Measurements from ENCODE around the gene KCNK7.

KCNK7 gene

GRCh38 chr11:65619281-65619928 is 23.8 kb upstream of the KCNK7 start:
- H3K4me3 Mint-ChIP-seq = no peak overlapping the region
- H3K36me3 Mint-ChIP-seq (ENCODE audit: low read depth) = peaks cover 13% of the 10 kb centered on the region
- peaks cover 10% of the 10 kb centered on the region for H3K4me1 Mint-ChIP-seq
- no peaks in the 10 kb centered on the region for H3K9me3 Mint-ChIP-seq
- TF ChIP-seq, protein P1, sequence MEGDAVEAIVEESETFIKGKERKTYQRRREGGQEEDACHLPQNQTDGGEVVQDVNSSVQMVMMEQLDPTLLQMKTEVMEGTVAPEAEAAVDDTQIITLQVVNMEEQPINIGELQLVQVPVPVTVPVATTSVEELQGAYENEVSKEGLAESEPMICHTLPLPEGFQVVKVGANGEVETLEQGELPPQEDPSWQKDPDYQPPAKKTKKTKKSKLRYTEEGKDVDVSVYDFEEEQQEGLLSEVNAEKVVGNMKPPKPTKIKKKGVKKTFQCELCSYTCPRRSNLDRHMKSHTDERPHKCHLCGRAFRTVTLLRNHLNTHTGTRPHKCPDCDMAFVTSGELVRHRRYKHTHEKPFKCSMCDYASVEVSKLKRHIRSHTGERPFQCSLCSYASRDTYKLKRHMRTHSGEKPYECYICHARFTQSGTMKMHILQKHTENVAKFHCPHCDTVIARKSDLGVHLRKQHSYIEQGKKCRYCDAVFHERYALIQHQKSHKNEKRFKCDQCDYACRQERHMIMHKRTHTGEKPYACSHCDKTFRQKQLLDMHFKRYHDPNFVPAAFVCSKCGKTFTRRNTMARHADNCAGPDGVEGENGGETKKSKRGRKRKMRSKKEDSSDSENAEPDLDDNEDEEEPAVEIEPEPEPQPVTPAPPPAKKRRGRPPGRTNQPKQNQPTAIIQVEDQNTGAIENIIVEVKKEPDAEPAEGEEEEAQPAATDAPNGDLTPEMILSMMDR (IDR thresholded peaks at IDR 0.05) = no peak
- no peaks in the 10 kb centered on the region for H3K27me3 Mint-ChIP-seq (ENCODE audit: low read depth, poor library complexity)
- H3K27ac Mint-ChIP-seq = no peak overlapping the region
- no peak for DNase-seq

- no peak overlapping the region for H3K4me3 Mint-ChIP-seq
- TF ChIP-seq, protein P1 (IDR thresholded peaks at IDR 0.05) = no peak
- H3K9me3 Mint-ChIP-seq = no peaks in the 10 kb centered on the region
- no peak for DNase-seq
- peaks cover 10% of the 10 kb centered on the region for H3K4me1 Mint-ChIP-seq
- peaks cover 13% of the 10 kb centered on the region for H3K36me3 Mint-ChIP-seq (ENCODE audit: low read depth)
- no peak overlapping the region for H3K27ac Mint-ChIP-seq
- no peaks in the 10 kb centered on the region for H3K27me3 Mint-ChIP-seq (ENCODE audit: low read depth, poor library complexity)
These were observed 23.2 kb upstream of the KCNK7 start for GRCh38 chr11:65618763-65619162.

DNA sequence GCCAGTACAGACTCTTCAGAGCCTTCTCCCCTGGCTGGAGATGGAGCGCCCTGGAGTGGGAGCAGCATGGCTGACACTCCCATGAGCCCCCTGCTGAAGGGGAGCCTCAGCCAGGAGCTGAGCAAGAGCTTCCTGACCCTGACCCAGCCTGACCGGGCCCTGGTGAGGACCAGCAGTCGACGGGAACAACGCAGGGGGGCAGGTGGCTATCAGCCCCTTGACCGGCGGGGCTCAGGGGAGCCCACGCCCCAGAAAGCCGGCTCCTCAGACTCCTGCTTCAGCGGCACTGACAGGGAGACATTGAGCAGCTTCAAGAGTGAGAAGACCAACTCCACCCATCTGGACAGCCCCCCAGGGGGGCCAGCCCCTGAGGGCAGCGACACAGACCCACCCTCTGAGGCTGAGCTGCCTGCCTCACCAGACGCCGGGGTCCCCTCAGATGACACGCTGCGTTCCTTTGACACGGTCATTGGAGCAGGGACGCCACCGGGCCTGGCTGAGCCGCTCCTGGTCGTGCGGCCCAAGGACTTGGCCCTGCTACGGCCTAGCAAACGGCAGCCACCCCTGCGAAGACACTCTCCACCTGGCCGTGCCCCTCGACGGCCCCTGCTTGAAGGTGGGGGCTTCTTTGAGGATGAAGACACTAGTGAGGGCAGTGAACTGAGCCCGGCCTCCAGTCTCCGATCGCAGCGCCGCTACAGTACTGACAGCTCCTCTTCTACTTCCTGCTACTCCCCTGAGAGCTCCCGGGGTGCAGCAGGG is 22.6 kb upstream of the KCNK7 start:
- peaks cover 13% of the 10 kb centered on the region for H3K36me3 Mint-ChIP-seq (ENCODE audit: low read depth)
- H3K4me1 Mint-ChIP-seq = peaks cover 12% of the 10 kb centered on the region
- no peak for DNase-seq
- TF ChIP-seq, protein P1 (IDR thresholded peaks at IDR 0.05) = no peak
- peak overlapping the region; percentile 96 for H3K4me3 Mint-ChIP-seq
- no peaks in the 10 kb centered on the region for H3K9me3 Mint-ChIP-seq
- no peaks in the 10 kb centered on the region for H3K27me3 Mint-ChIP-seq (ENCODE audit: low read depth, poor library complexity)
- no peak overlapping the region for H3K27ac Mint-ChIP-seq

DNA sequence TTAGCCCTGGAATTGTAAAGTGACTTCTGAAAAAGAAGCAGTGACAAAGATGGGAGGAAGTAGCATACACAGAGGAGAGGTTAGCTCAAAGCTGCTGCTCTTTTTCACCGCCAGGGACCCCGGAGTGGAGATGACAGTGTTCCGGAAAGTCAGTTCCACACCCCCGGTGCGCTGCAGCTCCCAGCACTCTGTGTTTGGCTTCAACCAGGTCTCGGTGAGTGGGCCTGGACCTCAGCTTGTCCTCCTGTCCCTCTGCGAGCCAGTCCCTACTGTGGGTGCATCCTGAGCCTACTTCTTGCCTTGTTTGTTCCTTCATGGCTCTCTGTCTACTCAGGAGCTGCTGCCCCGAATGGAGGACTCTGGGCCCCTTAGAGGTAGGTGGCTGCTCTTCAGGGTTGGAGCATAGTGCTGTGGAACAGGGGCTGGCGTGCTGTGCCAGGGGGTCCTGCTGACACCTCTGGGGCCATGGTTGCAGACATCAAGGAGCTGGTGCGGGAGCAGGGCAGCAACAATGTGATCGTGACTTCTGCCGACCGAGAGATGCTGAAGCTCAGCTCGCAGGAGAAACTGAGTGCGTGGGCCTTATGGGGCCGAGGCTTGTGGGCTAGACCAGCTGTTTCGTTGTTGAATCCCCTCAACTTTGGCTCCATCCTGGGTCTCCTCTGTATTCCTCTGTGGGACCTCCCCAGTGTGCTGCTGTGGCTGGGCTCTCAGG is 21.7 kb upstream of the KCNK7 start:
- TF ChIP-seq, protein P1 (IDR thresholded peaks at IDR 0.05) = no peak
- Mint-ChIP-seq H3K9me3 (no peaks in the 10 kb centered on the region), H3K4me1 (peaks cover 21% of the 10 kb centered on the region), H3K4me3 (peak overlapping the region; percentile 96), H3K27ac (peak overlapping the region; percentile 48), H3K36me3 (ENCODE audit: low read depth) (peaks cover 12% of the 10 kb centered on the region), H3K27me3 (ENCODE audit: low read depth, poor library complexity) (no peaks in the 10 kb centered on the region)
- no peak for DNase-seq

DNA sequence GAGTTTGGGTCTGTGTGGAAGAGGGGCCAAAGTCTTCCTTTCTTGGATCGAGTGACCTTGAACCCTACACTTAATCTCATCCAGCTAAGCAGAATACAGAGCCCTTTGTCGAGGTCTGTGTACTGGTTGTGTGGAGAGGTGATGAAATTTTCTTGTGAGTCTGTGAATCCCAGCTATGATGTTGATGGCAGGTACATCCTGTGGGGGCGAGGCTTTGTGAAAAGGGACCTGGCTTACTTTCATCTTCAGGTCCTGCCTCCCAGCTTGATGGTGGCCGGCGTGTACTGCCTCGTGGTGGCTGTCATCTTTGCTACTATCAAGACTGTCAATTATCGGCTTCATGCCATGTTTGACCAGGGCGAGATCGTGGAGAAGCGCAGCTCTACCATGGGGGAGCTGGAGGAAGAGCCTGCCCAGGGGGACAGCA is 21.0 kb upstream of the KCNK7 start:
- no peak for DNase-seq
- Mint-ChIP-seq H3K4me3 (peak overlapping the region; percentile 96), H3K27ac (peak overlapping the region; percentile 98)

More for the DNA sequence above, 21.0 kb upstream of the KCNK7 start:
- Mint-ChIP-seq H3K27me3 (ENCODE audit: low read depth, poor library complexity) (no peaks in the 10 kb centered on the region), H3K4me1 (peaks cover 28% of the 10 kb centered on the region), H3K36me3 (ENCODE audit: low read depth) (peaks cover 10% of the 10 kb centered on the region), H3K9me3 (no peaks in the 10 kb centered on the region)
- TF ChIP-seq, protein P1 (IDR thresholded peaks at IDR 0.05) = no peak

All from nephron progenitor cell (in vitro differentiated cells).